Endothelial cell (in vitro differentiated cells): ENCODE data around the gene CACNG8. TPM values are rescaled to one million over a fixed set of nuclear protein-coding genes. Genes with fewer than 3 reads are reported as not detected.
A peak's percentile ranks its signal among the peaks of the same experiment; 100 is the strongest.

Source experiments
- DNase-seq: peaks from one replicate; pipeline ENCODE4 v3.0.0; 2021; ENCODE audit warnings: low spot score
- H3K27ac Mint-ChIP-seq: one replicate; pipeline ENCODE4 v1.8.0; 2021; ENCODE audit warnings: mixed read lengths, inconsistent platforms; ENCODE audit not compliant: unreplicated experiment
- H3K27me3 Mint-ChIP-seq: one replicate; pipeline ENCODE4 v1.8.0; 2021; ENCODE audit warnings: mild to moderate bottlenecking, moderate library complexity, mixed read lengths, inconsistent platforms; ENCODE audit not compliant: unreplicated experiment
- H3K36me3 Mint-ChIP-seq: one replicate; pipeline ENCODE4 v1.8.0; 2021; ENCODE audit warnings: mild to moderate bottlenecking, low read depth, mixed read lengths, inconsistent platforms; ENCODE audit not compliant: unreplicated experiment
- H3K4me1 Mint-ChIP-seq: one replicate; pipeline ENCODE4 v1.8.0; 2021; ENCODE audit warnings: mild to moderate bottlenecking, mixed read lengths, inconsistent platforms; ENCODE audit not compliant: unreplicated experiment
- H3K4me3 Mint-ChIP-seq: one replicate; pipeline ENCODE4 v1.8.0; 2021; ENCODE audit warnings: mild to moderate bottlenecking, mixed read lengths, inconsistent platforms; ENCODE audit not compliant: unreplicated experiment
- H3K9me3 Mint-ChIP-seq: one replicate; pipeline ENCODE4 v1.8.0; 2021; ENCODE audit warnings: mixed read lengths, inconsistent platforms; ENCODE audit not compliant: unreplicated experiment
- CTCF ChIP-seq: fragments of 200-600 bp; sonication (generic); IDR thresholded peaks from one replicate; pipeline ENCODE4 v1.5.0; 2021; ENCODE audit warnings: antibody characterized with exemption; ENCODE audit not compliant: unreplicated experiment
- total RNA-seq: library from RNA; stranded (reverse); fragmentation: NEBNext Ultra II Directional; extraction: Animal tissue kit (Norgen Biotek cat#: 25700); gene quantifications from one replicate; pipeline ENCODE4 v1.2.1, GENCODE V29; 2021; ENCODE audit not compliant: unreplicated experiment

Gene CACNG8
- total RNA-seq, 1 donor from 2014 or later: 12.9 TPM

DNA sequence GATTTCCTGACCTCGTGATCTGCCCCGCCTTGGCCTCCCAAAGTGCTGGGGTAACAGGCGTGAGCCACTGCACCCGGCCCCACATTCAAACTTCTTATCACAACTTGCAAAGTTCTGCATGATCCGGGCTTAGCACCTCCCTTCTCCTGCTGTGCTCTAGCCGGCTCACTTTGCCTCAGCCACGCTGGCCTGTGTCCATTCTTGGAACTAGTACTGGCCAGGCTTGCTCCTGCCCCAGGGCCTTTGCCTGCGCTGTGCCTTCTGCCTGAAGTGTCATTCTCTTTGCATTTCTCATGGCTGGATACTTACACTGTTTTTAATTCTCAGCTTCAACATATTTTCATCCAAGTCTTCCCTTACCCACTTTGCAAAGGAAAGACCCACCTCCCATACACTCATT is 58.6 kb downstream of the CACNG8 start:
- TF ChIP-seq CTCF: no peak
- no peak for DNase-seq
- H3K27me3 Mint-ChIP-seq: no peaks in the 10 kb centered on the region
- H3K27ac Mint-ChIP-seq: no peak overlapping the region
- H3K4me1 Mint-ChIP-seq: peaks cover 3% of the 10 kb centered on the region
- H3K36me3 Mint-ChIP-seq: no peaks in the 10 kb centered on the region
- H3K9me3 Mint-ChIP-seq: no peaks in the 10 kb centered on the region
- H3K4me3 Mint-ChIP-seq: peak overlapping the region; percentile 17

DNA sequence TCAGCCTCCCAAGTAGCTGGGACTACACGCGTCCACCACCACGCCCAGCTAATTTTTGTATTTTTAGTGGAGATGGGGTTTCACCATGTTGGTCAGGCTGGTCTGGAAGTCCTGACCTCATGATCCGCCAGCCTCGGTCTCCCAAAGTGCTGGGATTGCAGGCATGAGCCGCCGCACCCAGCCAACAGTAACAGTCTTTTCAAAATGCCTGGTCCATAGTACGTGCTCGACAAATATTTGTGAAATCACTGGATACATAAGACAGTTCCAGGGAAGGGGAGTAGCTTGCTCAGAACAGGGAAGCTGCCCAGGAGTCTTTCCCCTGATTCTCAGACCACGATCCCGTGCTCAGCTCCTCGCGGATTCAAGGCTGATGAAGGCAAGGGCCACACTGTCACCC is 59.2 kb downstream of the CACNG8 start:
- DNase-seq: no peak
- H3K27me3 Mint-ChIP-seq: no peaks in the 10 kb centered on the region
- H3K9me3 Mint-ChIP-seq: no peaks in the 10 kb centered on the region
- peaks cover 3% of the 10 kb centered on the region for H3K4me1 Mint-ChIP-seq
- no peak overlapping the region for H3K4me3 Mint-ChIP-seq
- H3K36me3 Mint-ChIP-seq: no peaks in the 10 kb centered on the region
- no peak overlapping the region for H3K27ac Mint-ChIP-seq
- no peak for TF ChIP-seq CTCF

DNA sequence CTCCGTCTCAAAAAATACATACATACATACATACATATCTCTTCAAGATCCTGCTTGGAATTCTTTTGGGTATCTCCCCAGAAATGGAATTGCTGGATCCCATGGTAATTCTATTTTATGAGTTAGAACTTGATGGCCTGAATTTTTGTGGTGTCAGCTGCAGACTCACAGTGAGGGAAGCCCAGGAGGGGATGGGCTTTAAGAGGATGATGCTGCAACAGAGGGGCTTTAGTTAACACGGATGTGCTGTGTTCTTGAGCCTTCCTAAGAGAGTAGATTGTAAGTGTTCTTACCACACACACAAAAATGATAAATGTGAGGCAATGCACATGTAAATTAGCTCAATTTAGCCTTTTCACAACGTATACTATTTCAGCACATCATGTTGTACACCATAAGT is 60.5 kb downstream of the CACNG8 start:
- Mint-ChIP-seq H3K27me3 (no peaks in the 10 kb centered on the region), H3K36me3 (no peaks in the 10 kb centered on the region), H3K4me3 (no peak overlapping the region), H3K4me1 (peaks cover 3% of the 10 kb centered on the region), H3K9me3 (no peaks in the 10 kb centered on the region), H3K27ac (no peak overlapping the region)
- DNase-seq: no peak
- TF ChIP-seq CTCF: no peak

- Mint-ChIP-seq H3K4me3 (no peak overlapping the region), H3K36me3 (no peaks in the 10 kb centered on the region), H3K27ac (no peak overlapping the region), H3K4me1 (peaks cover 3% of the 10 kb centered on the region), H3K9me3 (no peaks in the 10 kb centered on the region), H3K27me3 (peaks cover 2% of the 10 kb centered on the region)
- TF ChIP-seq CTCF: no peak
- DNase-seq: no peak
Observed at GRCh38 chr19:54024660-54025059, 61.9 kb downstream of the CACNG8 start.

DNA sequence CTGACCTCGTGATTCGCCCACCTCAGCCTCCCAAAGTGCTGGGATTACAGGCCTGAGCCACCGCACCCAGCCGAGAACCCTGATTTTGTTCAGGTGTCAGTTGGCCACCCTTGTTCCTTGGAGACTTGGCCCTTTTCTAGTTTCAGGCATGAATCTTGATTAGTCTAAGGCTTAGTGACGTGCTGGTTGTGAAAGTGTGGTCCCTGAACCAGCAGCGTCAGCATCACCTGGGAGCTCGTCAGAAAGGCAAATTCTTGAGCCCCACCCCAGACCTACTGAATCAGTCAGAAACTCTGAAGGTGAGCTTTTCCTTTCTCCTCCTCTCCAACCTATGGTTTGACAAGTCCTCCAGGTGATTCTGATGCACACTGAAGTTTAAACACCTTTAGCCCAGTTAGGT is 63.9 kb downstream of the CACNG8 start:
- no peak for DNase-seq
- H3K4me1 Mint-ChIP-seq: peaks cover 3% of the 10 kb centered on the region
- H3K27ac Mint-ChIP-seq: no peak overlapping the region
- H3K36me3 Mint-ChIP-seq: no peaks in the 10 kb centered on the region
- no peaks in the 10 kb centered on the region for H3K9me3 Mint-ChIP-seq
- H3K4me3 Mint-ChIP-seq: no peak overlapping the region
- peaks cover 2% of the 10 kb centered on the region for H3K27me3 Mint-ChIP-seq
- TF ChIP-seq CTCF: no peak
